NCI-H1092 (cell line): Measurements from ENCODE around the gene ST6GAL2.

Experiments used
- DNase-seq: peaks from one replicate; lab custom pipeline; 2025; lab: John Stamatoyannopoulos, UW

Gene ST6GAL2

GRCh38 chr2:106863387-106863786, 22.6 kb downstream of the ST6GAL2 start:
- no peak for DNase-seq

GRCh38 chr2:106859498-106859897, 26.5 kb downstream of the ST6GAL2 start:
- no peak for DNase-seq

- DNase-seq = no peak
Observed at GRCh38 chr2:106858810-106859209, 27.2 kb downstream of the ST6GAL2 start.

GRCh38 chr2:106857882-106858478, 28.0 kb downstream of the ST6GAL2 start:
- no peak for DNase-seq

GRCh38 chr2:106853631-106854030, 32.3 kb downstream of the ST6GAL2 start:
- no peak for DNase-seq

- no peak for DNase-seq
Observed at GRCh38 chr2:106851881-106852501, 34.0 kb downstream of the ST6GAL2 start.

- no peak for DNase-seq
Observed at GRCh38 chr2:106851087-106851874, 34.7 kb downstream of the ST6GAL2 start.

- no peak for DNase-seq
Observed at GRCh38 chr2:106849253-106849652, 36.7 kb downstream of the ST6GAL2 start.

GRCh38 chr2:106847366-106847765, 38.6 kb downstream of the ST6GAL2 start:
- DNase-seq = no peak

- no peak for DNase-seq
Observed at GRCh38 chr2:106845716-106846115, 40.3 kb downstream of the ST6GAL2 start.

- peak; percentile 12 for DNase-seq
Observed at GRCh38 chr2:106843910-106844250, 42.1 kb downstream of the ST6GAL2 start.

GRCh38 chr2:106843001-106843909, 42.7 kb downstream of the ST6GAL2 start:
- DNase-seq = no peak

GRCh38 chr2:106841886-106842645, 43.9 kb downstream of the ST6GAL2 start:
- DNase-seq = peak; percentile 73

- no peak for DNase-seq
Observed at GRCh38 chr2:106840818-106841217, 45.1 kb downstream of the ST6GAL2 start.

- DNase-seq = peak; percentile 20
Observed at GRCh38 chr2:106839849-106840595, 45.9 kb downstream of the ST6GAL2 start.

GRCh38 chr2:106833256-106833655, 52.7 kb downstream of the ST6GAL2 start:
- no peak for DNase-seq

GRCh38 chr2:106831816-106832569, 54.0 kb downstream of the ST6GAL2 start:
- no peak for DNase-seq

GRCh38 chr2:106831241-106831640, 54.7 kb downstream of the ST6GAL2 start:
- no peak for DNase-seq

- DNase-seq = no peak
Observed at GRCh38 chr2:106830191-106830590, 55.8 kb downstream of the ST6GAL2 start.

GRCh38 chr2:106828119-106828518, 57.8 kb downstream of the ST6GAL2 start:
- DNase-seq = no peak
